SK-N-SH treated with all-trans-retinoic acid at 6 μM for 48 hours (cell line): ENCODE data around the gene KLF11.

ENCODE experiments used
- ARNTL ChIP-seq: fragments of 450-650 bp; formaldehyde crosslinking; IDR thresholded peaks from 2 replicates; pipeline ENCODE4 v1.5.0; 2020; ENCODE audit warnings: low read depth, mild to moderate bottlenecking, moderate library complexity, borderline replicate concordance
- CREB5 ChIP-seq: fragments of 250-450 bp; sonication (Bioruptor Pico); IDR thresholded peaks from 2 replicates; pipeline ENCODE4 v1.5.1; 2020; ENCODE audit warnings: low read depth, mild to moderate bottlenecking, moderate library complexity
- CSRNP3 ChIP-seq: fragments of 250-450 bp; sonication (Bioruptor Pico); IDR thresholded peaks from 2 replicates; pipeline ENCODE4 v1.5.1; 2021; ENCODE audit warnings: mild to moderate bottlenecking, moderate library complexity
- ESRRG ChIP-seq: fragments of 250-450 bp; sonication (Bioruptor Pico); IDR thresholded peaks from 2 replicates; pipeline ENCODE4 v1.6.1; 2021; ENCODE audit warnings: mild to moderate bottlenecking
- GLIS3 ChIP-seq: fragments of 250-450 bp; sonication (Bioruptor Pico); IDR thresholded peaks from 2 replicates; pipeline ENCODE4 v1.5.0; 2020; ENCODE audit warnings: mild to moderate bottlenecking, moderate library complexity
- ISL1 ChIP-seq: fragments of 250-450 bp; sonication (Bioruptor Pico); IDR thresholded peaks from 2 replicates; pipeline ENCODE4 v2.1.2; 2022; ENCODE audit warnings: mild to moderate bottlenecking, moderate library complexity
- PATZ1 ChIP-seq: fragments of 250-450 bp; sonication (Bioruptor Pico); IDR thresholded peaks from 2 replicates; pipeline ENCODE4 v1.8.0; 2020; ENCODE audit warnings: mild to moderate bottlenecking, moderate library complexity, borderline replicate concordance
- RARB ChIP-seq: fragments of 250-450 bp; sonication (Bioruptor Pico); IDR thresholded peaks from 2 replicates; pipeline ENCODE4 v1.8.0; 2021; ENCODE audit warnings: mild to moderate bottlenecking, moderate library complexity
- SNAI2 ChIP-seq: fragments of 250-450 bp; sonication (Bioruptor Pico); IDR thresholded peaks from 2 replicates; pipeline ENCODE4 v1.5.0; 2020; ENCODE audit warnings: mild to moderate bottlenecking, moderate library complexity
- TOX ChIP-seq: fragments of 250-450 bp; sonication (Bioruptor Pico); IDR thresholded peaks from 2 replicates; pipeline ENCODE4 v1.8.0; 2021; ENCODE audit warnings: mild to moderate bottlenecking, moderate library complexity, borderline replicate concordance
- TSHZ2 ChIP-seq: fragments of 250-450 bp; sonication (Bioruptor Pico); IDR thresholded peaks from 2 replicates; pipeline ENCODE4 v1.5.0; 2020; ENCODE audit warnings: mild to moderate bottlenecking, moderate library complexity
- ZFP3 ChIP-seq: fragments of 250-450 bp; sonication (Bioruptor Pico); IDR thresholded peaks from 2 replicates; pipeline ENCODE4 v1.5.0; 2020; ENCODE audit warnings: mild to moderate bottlenecking, moderate library complexity
- ZNF565 ChIP-seq: fragments of 450-650 bp; formaldehyde crosslinking; conservative IDR thresholded peaks from 2 replicates; pipeline ENCODE4 v1.5.0; 2020; ENCODE audit warnings: low read depth, mild to moderate bottlenecking, moderate library complexity
- ZNF8 ChIP-seq: fragments of 450-650 bp; formaldehyde crosslinking; IDR thresholded peaks from 2 replicates; pipeline ENCODE4 v1.5.0; 2020; ENCODE audit warnings: mild to moderate bottlenecking, moderate library complexity

- TF ChIP-seq GLIS3 (CRISPR knock-in tag) = no peak
- TF ChIP-seq PATZ1 (CRISPR knock-in tag) = no peak
- TF ChIP-seq ZNF8 (CRISPR knock-in tag) = no peak
- no peak for TF ChIP-seq CSRNP3 (CRISPR knock-in tag)
- no peak for TF ChIP-seq ARNTL (CRISPR knock-in tag)
- TF ChIP-seq SNAI2 (CRISPR knock-in tag) = no peak
- no peak for TF ChIP-seq ZFP3
- TF ChIP-seq CREB5 (CRISPR knock-in tag) = no peak
- no peak for TF ChIP-seq TSHZ2 (CRISPR knock-in tag)
- TF ChIP-seq RARB = no peak
- no peak for TF ChIP-seq ZNF565 (CRISPR knock-in tag)
- TF ChIP-seq ESRRG (CRISPR knock-in tag) = no peak
- no peak for TF ChIP-seq ISL1
- TF ChIP-seq TOX (CRISPR knock-in tag) = no peak
Observed at GRCh38 chr2:10028407-10028987, 14.9 kb upstream of the KLF11 start.
